Fibroblast of lung (primary cell): Measurements from ENCODE around the gene CLSTN2.

Experiments used
- EZH2 ChIP-seq: IDR thresholded peaks from 2 replicates; pipeline ENCODE4 v1.5.1; 2012; ENCODE audit warnings: low read length, control low read depth, mild to moderate bottlenecking; ENCODE audit errors: missing control alignments
- TF ChIP-seq, protein P1 (sequence below), 2 donors: IDR thresholded peaks in 1 of 2; conservative IDR thresholded peaks in 1 of 2; 1 replicate in 1 of 2; 2 replicates in 1 of 2; pipeline ENCODE4 v1.5.1; 2011 to 2012; ENCODE audit warnings: low read length in 2 of 2, control low read depth in 1 of 2, inconsistent platforms in 1 of 2, low read depth in 1 of 2, mild to moderate bottlenecking in 1 of 2

DNA sequence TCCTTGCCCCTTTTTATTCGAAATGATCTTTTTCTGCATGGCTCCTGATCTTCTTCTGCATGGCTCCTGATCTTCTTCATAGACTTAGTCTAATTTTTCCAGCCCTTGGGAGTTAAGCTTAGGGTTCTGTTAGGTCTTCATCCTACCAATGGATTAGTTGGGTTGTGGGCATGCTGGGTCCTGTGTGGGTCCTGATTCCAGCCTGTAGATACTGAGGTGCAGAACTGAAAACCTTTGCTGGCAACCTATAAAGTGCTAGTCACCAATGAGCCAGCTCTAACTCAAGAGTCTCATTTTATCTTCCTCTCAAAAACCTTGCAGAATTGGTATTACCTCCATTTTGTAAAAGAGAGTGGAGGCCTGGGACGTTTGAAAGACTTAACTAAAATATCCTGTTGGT, 229.2 kb downstream of the CLSTN2 start:
- TF ChIP-seq, protein P1, sequence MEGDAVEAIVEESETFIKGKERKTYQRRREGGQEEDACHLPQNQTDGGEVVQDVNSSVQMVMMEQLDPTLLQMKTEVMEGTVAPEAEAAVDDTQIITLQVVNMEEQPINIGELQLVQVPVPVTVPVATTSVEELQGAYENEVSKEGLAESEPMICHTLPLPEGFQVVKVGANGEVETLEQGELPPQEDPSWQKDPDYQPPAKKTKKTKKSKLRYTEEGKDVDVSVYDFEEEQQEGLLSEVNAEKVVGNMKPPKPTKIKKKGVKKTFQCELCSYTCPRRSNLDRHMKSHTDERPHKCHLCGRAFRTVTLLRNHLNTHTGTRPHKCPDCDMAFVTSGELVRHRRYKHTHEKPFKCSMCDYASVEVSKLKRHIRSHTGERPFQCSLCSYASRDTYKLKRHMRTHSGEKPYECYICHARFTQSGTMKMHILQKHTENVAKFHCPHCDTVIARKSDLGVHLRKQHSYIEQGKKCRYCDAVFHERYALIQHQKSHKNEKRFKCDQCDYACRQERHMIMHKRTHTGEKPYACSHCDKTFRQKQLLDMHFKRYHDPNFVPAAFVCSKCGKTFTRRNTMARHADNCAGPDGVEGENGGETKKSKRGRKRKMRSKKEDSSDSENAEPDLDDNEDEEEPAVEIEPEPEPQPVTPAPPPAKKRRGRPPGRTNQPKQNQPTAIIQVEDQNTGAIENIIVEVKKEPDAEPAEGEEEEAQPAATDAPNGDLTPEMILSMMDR (conservative IDR thresholded peaks at IDR 0.05 in 1 of 2, IDR thresholded peaks at IDR 0.05 in 1 of 2; ENCODE audit: low read depth in 1 of 2, low read length in 2 of 2): no peak
- TF ChIP-seq EZH2: no peak
